H9 (cell line): ENCODE data around the gene TMOD4. TPM values are rescaled to one million over a fixed set of nuclear protein-coding genes. Genes with fewer than 3 reads are reported as not detected.

Source experiments
- DNase-seq: peaks from one replicate; pipeline ENCODE4 v3.0.0-alpha.2; 2017
- H2AFZ ChIP-seq: one replicate; pipeline ENCODE4 v1.6.1; 2013; ENCODE audit warnings: mild to moderate bottlenecking, low read length, control low read depth, moderate library complexity
- H2AK5ac ChIP-seq: 2 replicates; pipeline ENCODE4 v1.6.1; 2013; ENCODE audit warnings: low read length, control low read depth, mixed read lengths; ENCODE audit not compliant: insufficient read length
- H2BK120ac ChIP-seq: one replicate; pipeline ENCODE4 v1.6.1; 2013; ENCODE audit warnings: low read depth, mild to moderate bottlenecking, low read length, control low read depth, inconsistent platforms; ENCODE audit not compliant: poor library complexity, severe bottlenecking
- H2BK12ac ChIP-seq: 2 replicates; pipeline ENCODE4 v1.6.1; 2013; ENCODE audit warnings: low read length, control low read depth, mixed read lengths, low read depth; ENCODE audit not compliant: insufficient read length
- H2BK15ac ChIP-seq: 2 replicates; pipeline ENCODE4 v1.6.1; 2013; ENCODE audit warnings: low read depth, low read length, control low read depth
- H2BK20ac ChIP-seq: one replicate; pipeline ENCODE4 v1.6.1; 2013; ENCODE audit warnings: low read depth, mild to moderate bottlenecking, low read length, control low read depth, inconsistent platforms; ENCODE audit not compliant: poor library complexity, severe bottlenecking
- H2BK5ac ChIP-seq: 2 replicates; pipeline ENCODE4 v1.6.1; 2013; ENCODE audit warnings: low read length, control low read depth, mixed read lengths; ENCODE audit not compliant: insufficient read length
- H3K14ac ChIP-seq: 2 replicates; pipeline ENCODE4 v1.6.1; 2013; ENCODE audit warnings: low read length, control low read depth; ENCODE audit not compliant: insufficient read depth
- H3K18ac ChIP-seq: 2 replicates; pipeline ENCODE4 v1.6.1; 2013; ENCODE audit warnings: low read depth, mild to moderate bottlenecking, mixed read lengths, low read length, control low read depth; ENCODE audit not compliant: insufficient read length
- H3K23ac ChIP-seq: 2 replicates; pipeline ENCODE4 v1.6.1; 2013; ENCODE audit warnings: low read length, control low read depth, mixed read lengths, low read depth; ENCODE audit not compliant: insufficient read length
- H3K23me2 ChIP-seq: 2 replicates; pipeline ENCODE4 v1.6.1; 2013; ENCODE audit warnings: low read depth, mild to moderate bottlenecking, mixed read lengths, low read length, control low read depth; ENCODE audit not compliant: insufficient read length, poor library complexity, severe bottlenecking
- H3K27ac ChIP-seq: 2 replicates; pipeline ENCODE4 v1.5.1; 2013; ENCODE audit warnings: low read length, control low read depth, mixed read lengths, low read depth; ENCODE audit not compliant: insufficient read length
- H3K27me3 ChIP-seq: 2 replicates; pipeline ENCODE4 v1.6.1; 2013; ENCODE audit warnings: low read length, control low read depth, inconsistent platforms; ENCODE audit not compliant: insufficient read depth
- H3K4ac ChIP-seq: 2 replicates; pipeline ENCODE4 v1.6.1; 2013; ENCODE audit warnings: low read depth, mild to moderate bottlenecking, control low read depth, inconsistent platforms, low read length, moderate library complexity
- H3K4me1 ChIP-seq: 2 replicates; pipeline ENCODE4 v1.6.1; 2013; ENCODE audit warnings: low read length, control low read depth, inconsistent platforms; ENCODE audit not compliant: insufficient read depth
- H3K4me2 ChIP-seq: 2 replicates; pipeline ENCODE4 v1.6.1; 2013; ENCODE audit warnings: low read length, control low read depth, mixed read lengths; ENCODE audit not compliant: insufficient read length, insufficient read depth
- H3K56ac ChIP-seq: 2 replicates; pipeline ENCODE4 v1.6.1; 2013; ENCODE audit warnings: low read depth, mild to moderate bottlenecking, mixed read lengths, low read length, control low read depth; ENCODE audit not compliant: insufficient read length
- H3K79me1 ChIP-seq: 2 replicates; pipeline ENCODE4 v1.6.1; 2013; ENCODE audit warnings: low read depth, mild to moderate bottlenecking, moderate library complexity, low read length, control low read depth, inconsistent platforms; ENCODE audit not compliant: insufficient read depth, poor library complexity, severe bottlenecking
- H3K79me2 ChIP-seq: 2 replicates; pipeline ENCODE4 v1.6.1; 2013; ENCODE audit warnings: low read length, control low read depth, inconsistent platforms; ENCODE audit not compliant: insufficient read depth
- H3K9ac ChIP-seq: 2 replicates; pipeline ENCODE4 v1.6.1; 2013; ENCODE audit warnings: low read length, control low read depth, mixed read lengths; ENCODE audit not compliant: insufficient read length; ENCODE audit errors: extremely low read depth
- H3K9me3 ChIP-seq: one replicate; pipeline ENCODE4 v1.6.1; 2013; ENCODE audit warnings: low read depth, low read length, inconsistent platforms; ENCODE audit not compliant: control insufficient read depth
- H3T11ph ChIP-seq: one replicate; pipeline ENCODE4 v1.6.1; 2013; ENCODE audit warnings: mild to moderate bottlenecking, low read length, control low read depth, inconsistent platforms
- H4K20me1 ChIP-seq: one replicate; pipeline ENCODE4 v1.6.1; 2013; ENCODE audit not compliant: control insufficient read depth, insufficient read length, insufficient read depth
- H4K5ac ChIP-seq: 2 replicates; pipeline ENCODE4 v1.6.1; 2013; ENCODE audit warnings: low read depth, mild to moderate bottlenecking, mixed read lengths, low read length, control low read depth; ENCODE audit not compliant: insufficient read length
- H4K8ac ChIP-seq: replicated peaks from 2 replicates; pipeline ENCODE4 v1.6.1; 2013; ENCODE audit warnings: low read length, control low read depth, mixed read lengths, low read depth; ENCODE audit not compliant: insufficient read length
- H4K91ac ChIP-seq: 2 replicates; pipeline ENCODE4 v1.6.1; 2013; ENCODE audit warnings: low read depth, mild to moderate bottlenecking, moderate library complexity, mixed read lengths, low read length, control low read depth; ENCODE audit not compliant: insufficient read length
- H3K27ac Mint-ChIP-seq, 3 experiments: 2 replicates in 2 of 3; 3 replicates in 1 of 3; pipeline ENCODE4 v1.8.0; 2020 to 2021; ENCODE audit warnings: mixed read lengths in 3 of 3, mild to moderate bottlenecking in 1 of 3, moderate library complexity in 1 of 3
- H3K27me3 Mint-ChIP-seq: 2 replicates; pipeline ENCODE4 v1.8.0; 2021; ENCODE audit warnings: low read depth, mild to moderate bottlenecking, moderate library complexity, mixed read lengths
- H3K36me3 Mint-ChIP-seq, 3 experiments: 2 replicates in 2 of 3; 3 replicates in 1 of 3; pipeline ENCODE4 v1.8.0; 2020 to 2021; ENCODE audit warnings: low read depth in 3 of 3, mixed read lengths in 3 of 3; ENCODE audit not compliant: insufficient read depth in 1 of 3
- H3K4me1 Mint-ChIP-seq, 2 experiments: 2 replicates each; pipeline ENCODE4 v1.8.0; 2020; ENCODE audit warnings: mixed read lengths in 2 of 2
- H3K4me3 Mint-ChIP-seq, 2 experiments: 2 replicates in 1 of 2; 3 replicates in 1 of 2; pipeline ENCODE4 v1.8.0; 2020 to 2021; ENCODE audit warnings: mild to moderate bottlenecking in 2 of 2, mixed read lengths in 2 of 2, moderate library complexity in 1 of 2
- H3K9me3 Mint-ChIP-seq, 2 experiments: 2 replicates in 1 of 2; 3 replicates in 1 of 2; pipeline ENCODE4 v1.8.0; 2020; ENCODE audit warnings: mild to moderate bottlenecking in 2 of 2, mixed read lengths in 2 of 2, moderate library complexity in 1 of 2
- CTCF ChIP-seq: fragments of 200-600 bp; sonication (generic); conservative IDR thresholded peaks from 3 replicates; pipeline ENCODE4 v1.8.0; 2021; ENCODE audit warnings: antibody characterized with exemption, mild to moderate bottlenecking
- WGBS: extraction: QIAGEN DNeasy Blood & Tissue Kit; methylation state at CpG from one replicate; pipeline ENCODE4 v1.1.7; 2013; ENCODE audit warnings: missing lambda C conversion rate, low lambda C conversion rate, mixed read lengths; ENCODE audit not compliant: insufficient read length; ENCODE audit errors: extremely low coverage; 5-methylcytosine and 5-hydroxymethylcytosine counted together
- long read RNA-seq: library from polyadenylated mRNA; unstranded; transcript quantifications from one replicate; pipeline ENCODE4 v2.0.0, GENCODE V29; 2020
- total RNA-seq: library from RNA; stranded (reverse); gene quantifications from 2 replicates; pipeline ENCODE4 v1.2.1, GENCODE V29; 2021

Gene TMOD4
- 0.42 and 1.6 TPM in 2 replicates for total RNA-seq
- long read RNA-seq = 0 reads

GRCh38 chr1:151175863-151176262 is at the start of gene TMOD4:
TSS of gene TMOD4 (minus strand) at chr1:151175981. CDS start at chr1:151174875, 1,106 bp downstream.
- Histone ChIP-seq H2BK5ac (no peak within 1 kb of the TSS), H3K18ac (no peak within 1 kb of the TSS), H2AFZ (no peak within 1 kb of the TSS), H3K56ac (no peak within 1 kb of the TSS), H3K23ac (no peak within 1 kb of the TSS), H2BK20ac (no peak within 1 kb of the TSS), H3K9me3 (no peaks in the 10 kb centered on the region), H3K14ac (no peak within 1 kb of the TSS), H3K79me2 (no peaks in the 10 kb centered on the region), H3K9ac (no peak within 1 kb of the TSS), H4K91ac (no peak within 1 kb of the TSS), H3K4me1 (no peaks in the 10 kb centered on the region), H3K79me1 (no peaks in the 10 kb centered on the region), H3K27me3 (no peaks in the 10 kb centered on the region), H3K27ac (no peak within 1 kb of the TSS), H4K5ac (no peak within 1 kb of the TSS), H2BK15ac (no peak within 1 kb of the TSS), H4K8ac (no peak within 1 kb of the TSS), H2AK5ac (no peak within 1 kb of the TSS), H2BK12ac (no peak within 1 kb of the TSS), H2BK120ac (no peak within 1 kb of the TSS), H3T11ph (no peak within 1 kb of the TSS), H3K4ac (no peak within 1 kb of the TSS), H3K4me2 (no peak within 1 kb of the TSS), H3K23me2 (no peaks in the 10 kb centered on the region), H4K20me1 (no peaks in the 10 kb centered on the region)
- no peaks in the 10 kb centered on the region for H3K9me3 Mint-ChIP-seq
- H3K36me3 Mint-ChIP-seq = peaks cover 34 to 62% (median 54%) of the 10 kb centered on the region in 3 experiments; a peak in 6 of 7 replicates
- DNase-seq = no peak
- H3K27me3 Mint-ChIP-seq = no peaks in the 10 kb centered on the region
- H3K4me3 Mint-ChIP-seq = no peak within 1 kb of the TSS; a peak in 1 of 5 replicates
- peak within 1 kb of the TSS; percentile 28 to 60 (median 35); a peak in 3 of 7 replicates for H3K27ac Mint-ChIP-seq
- no CpG with 5 or more reads among the region's 4 CpGs for WGBS
- TF ChIP-seq CTCF = peak; percentile 72
- no peaks in the 10 kb centered on the region for H3K4me1 Mint-ChIP-seq
